ENCODE data around the gene ZNF8. TPM values are rescaled to one million over a fixed set of nuclear protein-coding genes. Genes with fewer than 3 reads are reported as not detected.

The ZNF8 gene
- total RNA-seq, 6 experiments from 2014 or later: 3.4 to 4.5 (median 4.1) TPM

DNA sequence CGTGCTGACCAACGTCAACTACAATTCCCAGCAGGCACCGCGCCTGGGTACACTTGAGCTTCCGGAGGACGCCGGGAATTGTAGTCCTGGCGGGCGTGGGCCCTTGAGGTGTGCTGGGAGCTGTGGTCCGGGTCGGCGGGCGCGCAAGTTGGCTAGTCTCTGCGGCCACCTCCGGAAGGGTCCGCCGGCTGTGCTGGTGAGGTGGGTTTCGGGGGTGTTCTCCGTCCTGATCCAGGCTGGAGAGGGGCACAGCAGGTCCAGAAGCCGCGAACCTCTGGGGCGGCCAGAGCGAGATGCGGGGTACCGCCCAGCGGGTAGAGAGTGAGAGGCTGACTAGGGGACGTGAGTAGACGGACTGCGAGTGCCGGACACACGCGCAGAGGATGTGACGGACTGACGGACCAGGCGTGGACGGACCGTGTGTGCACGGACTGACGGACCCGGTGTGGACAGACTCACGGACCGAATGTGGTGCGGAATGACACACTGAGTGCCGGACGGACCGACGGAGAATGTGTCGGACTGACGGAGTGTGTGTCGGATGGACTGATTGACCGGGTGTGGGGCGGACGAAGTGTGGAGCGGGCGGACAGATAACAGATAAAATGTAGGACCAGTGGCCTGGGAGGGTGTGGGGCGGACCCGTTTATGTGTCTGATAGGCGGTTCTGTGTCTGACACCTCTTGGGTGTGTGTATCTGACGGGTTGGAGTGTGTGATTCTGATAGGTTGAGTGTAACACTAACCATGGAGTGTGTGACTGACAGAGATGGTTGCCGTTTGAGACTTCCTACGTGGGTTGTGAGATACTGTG is 48.4 kb downstream of the ZNF8 start, which contains the start of gene ZSCAN22:
TSS of gene ZSCAN22 (plus strand) at position 81 of the 813 bp plus-strand sequence. CDS start 7,809 bp downstream, outside the sequence.
- DNase-seq: peak; percentile 95
- no peaks in the 10 kb centered on the region for H3K9me3 Mint-ChIP-seq
- no peak within 1 kb of the TSS for H3K27ac Mint-ChIP-seq
- peaks cover 8% of the 10 kb centered on the region for H3K36me3 Mint-ChIP-seq (ENCODE audit: low read depth)
- TF ChIP-seq, protein P1, sequence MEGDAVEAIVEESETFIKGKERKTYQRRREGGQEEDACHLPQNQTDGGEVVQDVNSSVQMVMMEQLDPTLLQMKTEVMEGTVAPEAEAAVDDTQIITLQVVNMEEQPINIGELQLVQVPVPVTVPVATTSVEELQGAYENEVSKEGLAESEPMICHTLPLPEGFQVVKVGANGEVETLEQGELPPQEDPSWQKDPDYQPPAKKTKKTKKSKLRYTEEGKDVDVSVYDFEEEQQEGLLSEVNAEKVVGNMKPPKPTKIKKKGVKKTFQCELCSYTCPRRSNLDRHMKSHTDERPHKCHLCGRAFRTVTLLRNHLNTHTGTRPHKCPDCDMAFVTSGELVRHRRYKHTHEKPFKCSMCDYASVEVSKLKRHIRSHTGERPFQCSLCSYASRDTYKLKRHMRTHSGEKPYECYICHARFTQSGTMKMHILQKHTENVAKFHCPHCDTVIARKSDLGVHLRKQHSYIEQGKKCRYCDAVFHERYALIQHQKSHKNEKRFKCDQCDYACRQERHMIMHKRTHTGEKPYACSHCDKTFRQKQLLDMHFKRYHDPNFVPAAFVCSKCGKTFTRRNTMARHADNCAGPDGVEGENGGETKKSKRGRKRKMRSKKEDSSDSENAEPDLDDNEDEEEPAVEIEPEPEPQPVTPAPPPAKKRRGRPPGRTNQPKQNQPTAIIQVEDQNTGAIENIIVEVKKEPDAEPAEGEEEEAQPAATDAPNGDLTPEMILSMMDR (IDR thresholded peaks at IDR 0.05): no peak
- H3K27me3 Mint-ChIP-seq (ENCODE audit: insufficient read depth): no peaks in the 10 kb centered on the region; the same call in 1 of the 2 replicates
- H3K4me1 Mint-ChIP-seq (ENCODE audit: low read depth): peaks cover 18% of the 10 kb centered on the region
- no peak within 1 kb of the TSS for H3K4me3 Mint-ChIP-seq

GRCh38 chr19:58328999-58329398 is 50.2 kb downstream of the ZNF8 start:
- TF ChIP-seq, protein P1 (IDR thresholded peaks at IDR 0.05): no peak
- peaks cover 4% of the 10 kb centered on the region; the same call in 1 of the 2 replicates for H3K36me3 Mint-ChIP-seq (ENCODE audit: low read depth)
- no peaks in the 10 kb centered on the region; the same call in 1 of the 2 replicates for H3K27me3 Mint-ChIP-seq (ENCODE audit: insufficient read depth)
- H3K27ac Mint-ChIP-seq: no peak overlapping the region
- H3K9me3 Mint-ChIP-seq: no peaks in the 10 kb centered on the region
- peaks cover 23% of the 10 kb centered on the region for H3K4me1 Mint-ChIP-seq (ENCODE audit: low read depth)
- no peak overlapping the region for H3K4me3 Mint-ChIP-seq
- no peak for DNase-seq

GRCh38 chr19:58330458-58330857 is 51.7 kb downstream of the ZNF8 start:
- DNase-seq: peak; percentile 60
- no peaks in the 10 kb centered on the region; the same call in none of the 2 replicates for H3K27me3 Mint-ChIP-seq (ENCODE audit: insufficient read depth)
- H3K4me3 Mint-ChIP-seq: peak overlapping the region; percentile 40; the same call in 1 of the 2 replicates
- TF ChIP-seq, protein P1 (IDR thresholded peaks at IDR 0.05): no peak
- peaks cover 15% of the 10 kb centered on the region for H3K36me3 Mint-ChIP-seq (ENCODE audit: low read depth)
- no peaks in the 10 kb centered on the region for H3K9me3 Mint-ChIP-seq
- H3K4me1 Mint-ChIP-seq (ENCODE audit: low read depth): peaks cover 23% of the 10 kb centered on the region
- H3K27ac Mint-ChIP-seq: peak overlapping the region; percentile 75

DNA sequence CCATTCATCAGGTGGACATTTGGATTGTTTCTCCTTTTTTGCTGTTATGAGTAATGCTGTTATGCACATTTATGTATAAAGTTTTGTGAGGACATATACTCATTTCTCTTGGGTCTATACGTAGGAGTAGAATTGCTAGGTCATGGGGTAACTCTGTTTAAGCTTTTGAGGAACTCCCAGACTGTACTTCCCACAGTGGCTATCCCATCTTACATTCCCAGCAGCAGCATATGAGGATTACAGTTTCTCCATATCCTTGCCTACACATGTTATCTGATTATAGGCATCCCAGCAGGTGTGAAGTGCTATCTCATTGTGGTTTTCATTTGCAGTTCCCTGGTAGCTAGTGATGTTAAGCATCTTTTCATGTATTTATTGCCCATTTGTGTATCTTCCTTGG is 53.9 kb downstream of the ZNF8 start:
- no peak overlapping the region for H3K27ac Mint-ChIP-seq
- peaks cover 23% of the 10 kb centered on the region for H3K4me1 Mint-ChIP-seq (ENCODE audit: low read depth)
- TF ChIP-seq, protein P1 (IDR thresholded peaks at IDR 0.05): no peak
- H3K36me3 Mint-ChIP-seq (ENCODE audit: low read depth): peaks cover 22% of the 10 kb centered on the region
- no peak for DNase-seq
- no peak overlapping the region for H3K4me3 Mint-ChIP-seq
- H3K9me3 Mint-ChIP-seq: no peaks in the 10 kb centered on the region; the same call in 1 of the 2 replicates
- H3K27me3 Mint-ChIP-seq (ENCODE audit: insufficient read depth): no peaks in the 10 kb centered on the region; the same call in none of the 2 replicates

GRCh38 chr19:58334691-58335249 is 56.0 kb downstream of the ZNF8 start:
- Mint-ChIP-seq H3K36me3 (ENCODE audit: low read depth) (peaks cover 41% of the 10 kb centered on the region), H3K27ac (no peak overlapping the region), H3K4me3 (no peak overlapping the region), H3K27me3 (ENCODE audit: insufficient read depth) (no peaks in the 10 kb centered on the region; the same call in 1 of the 2 replicates), H3K4me1 (ENCODE audit: low read depth) (peaks cover 16% of the 10 kb centered on the region), H3K9me3 (peaks cover 17% of the 10 kb centered on the region)
- no peak for DNase-seq
- TF ChIP-seq, protein P1 (IDR thresholded peaks at IDR 0.05): no peak
